Measurements from ENCODE around the gene MPPED1.

MPPED1 gene

GRCh38 chr22:43550024-43550620, 138.3 kb downstream of the MPPED1 start:
- DNase-seq: no peak

GRCh38 chr22:43550672-43551071, 138.9 kb downstream of the MPPED1 start:
- no peak for DNase-seq

GRCh38 chr22:43553451-43554258, 141.8 kb downstream of the MPPED1 start:
- DNase-seq: no peak

- DNase-seq: no peak
Observed at GRCh38 chr22:43554259-43554636, 142.4 kb downstream of the MPPED1 start.

- no peak for DNase-seq
Observed at GRCh38 chr22:43554694-43555365, 143.0 kb downstream of the MPPED1 start.

GRCh38 chr22:43555561-43556515, 144.0 kb downstream of the MPPED1 start:
- DNase-seq: no peak
